MV-4-11 (cell line): ENCODE measurements around the gene GLT6D1.

ENCODE experiments used
- DNase-seq: peaks from one replicate; lab custom pipeline; 2025; lab: John Stamatoyannopoulos, UW

GLT6D1 gene

GRCh38 chr9:135622415-135623020, 16.8 kb downstream of the GLT6D1 start:
- no peak for DNase-seq

DNA sequence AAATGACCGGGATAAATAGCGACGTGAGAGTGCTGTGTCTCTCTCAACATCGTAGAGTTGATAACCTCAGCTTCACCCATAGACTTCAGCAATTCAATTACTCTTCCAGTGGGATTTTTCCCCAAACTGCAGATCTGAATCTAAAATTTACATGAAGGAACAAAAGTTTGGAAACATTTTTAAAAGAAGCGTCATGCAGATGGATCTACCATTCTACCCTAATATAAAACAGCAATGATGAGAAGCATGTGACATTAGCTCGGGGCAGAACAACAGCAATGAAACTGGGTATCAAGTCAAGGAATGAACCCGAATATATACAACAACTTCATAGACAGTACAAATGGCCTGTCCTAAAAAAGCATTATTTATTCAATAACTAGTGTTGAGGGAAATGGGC, 18.8 kb downstream of the GLT6D1 start:
- no peak for DNase-seq

DNA sequence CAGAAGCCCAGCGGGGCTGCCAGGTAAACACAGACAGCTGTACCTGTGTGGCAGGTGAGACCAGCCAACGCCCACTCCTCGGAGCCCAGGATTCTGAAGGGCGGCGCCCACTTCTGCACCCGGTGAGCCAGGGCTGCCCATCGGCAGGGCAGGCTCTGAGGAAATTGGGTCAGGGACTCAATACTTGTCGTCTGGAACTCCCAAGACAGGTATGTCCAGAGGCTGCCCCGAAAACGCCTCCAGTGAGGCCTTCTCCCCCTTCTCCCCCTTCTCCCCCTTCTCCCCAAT, 19.8 kb downstream of the GLT6D1 start:
- DNase-seq = no peak

DNA sequence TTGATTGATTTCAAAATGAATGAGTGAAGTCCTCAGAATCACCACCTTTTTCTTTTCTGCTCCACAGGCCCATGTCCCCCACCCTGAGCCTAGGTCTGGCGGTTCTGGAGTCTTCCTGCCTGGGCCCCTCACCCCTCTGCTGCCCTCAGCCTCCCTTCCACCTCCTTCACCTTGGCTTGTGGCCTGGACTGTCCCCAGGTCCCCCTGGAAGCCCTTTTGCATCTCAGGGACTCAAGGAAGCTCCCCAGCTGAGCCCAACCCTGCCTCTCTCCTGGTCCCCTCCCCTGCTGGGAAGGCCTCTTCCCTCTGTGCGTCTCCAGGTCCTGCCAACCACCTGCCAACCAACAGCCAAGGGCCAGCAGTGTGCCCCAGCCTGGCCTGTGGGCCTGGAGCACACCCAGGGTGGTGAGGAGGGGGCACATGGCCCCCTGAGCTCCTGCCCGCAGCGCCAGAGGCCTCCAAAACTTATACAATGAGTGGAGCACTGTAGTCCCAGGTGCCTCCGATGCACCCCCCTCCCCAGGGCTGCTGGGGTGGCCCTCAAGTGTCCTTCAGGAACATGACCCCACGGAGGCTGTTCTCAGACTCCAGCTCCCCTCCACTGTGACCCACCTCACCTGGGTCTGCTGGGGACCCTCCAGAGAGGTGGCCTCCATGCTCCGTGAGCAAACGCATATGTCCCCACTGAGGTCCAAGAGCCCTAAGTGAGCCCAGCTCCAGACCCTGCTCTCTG, 20.3 kb downstream of the GLT6D1 start:
- no peak for DNase-seq

DNA sequence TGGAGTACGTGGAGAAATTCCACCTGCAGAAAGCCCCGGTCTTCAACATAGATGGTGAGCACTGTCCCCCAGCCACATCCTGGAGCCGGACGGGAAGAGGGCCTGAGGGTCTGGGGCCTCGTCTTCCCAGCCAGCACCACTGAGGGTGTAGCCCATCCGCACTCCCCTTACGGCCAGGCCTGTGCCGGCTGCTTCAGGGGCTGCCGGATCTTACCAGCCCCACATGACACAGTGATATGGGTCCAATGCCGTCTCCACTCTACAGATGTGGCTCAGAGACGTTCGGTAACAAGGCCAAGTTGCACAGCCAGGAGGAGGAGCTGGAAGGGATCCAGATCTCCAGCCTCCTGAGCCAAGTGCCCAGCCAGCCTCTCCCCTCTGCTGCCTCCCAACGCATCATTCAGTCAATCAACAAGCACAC, 21.3 kb downstream of the GLT6D1 start:
- DNase-seq = no peak

GRCh38 chr9:135617538-135617900, 21.8 kb downstream of the GLT6D1 start:
- no peak for DNase-seq

GRCh38 chr9:135616619-135617537, 22.5 kb downstream of the GLT6D1 start:
- DNase-seq = no peak

DNA sequence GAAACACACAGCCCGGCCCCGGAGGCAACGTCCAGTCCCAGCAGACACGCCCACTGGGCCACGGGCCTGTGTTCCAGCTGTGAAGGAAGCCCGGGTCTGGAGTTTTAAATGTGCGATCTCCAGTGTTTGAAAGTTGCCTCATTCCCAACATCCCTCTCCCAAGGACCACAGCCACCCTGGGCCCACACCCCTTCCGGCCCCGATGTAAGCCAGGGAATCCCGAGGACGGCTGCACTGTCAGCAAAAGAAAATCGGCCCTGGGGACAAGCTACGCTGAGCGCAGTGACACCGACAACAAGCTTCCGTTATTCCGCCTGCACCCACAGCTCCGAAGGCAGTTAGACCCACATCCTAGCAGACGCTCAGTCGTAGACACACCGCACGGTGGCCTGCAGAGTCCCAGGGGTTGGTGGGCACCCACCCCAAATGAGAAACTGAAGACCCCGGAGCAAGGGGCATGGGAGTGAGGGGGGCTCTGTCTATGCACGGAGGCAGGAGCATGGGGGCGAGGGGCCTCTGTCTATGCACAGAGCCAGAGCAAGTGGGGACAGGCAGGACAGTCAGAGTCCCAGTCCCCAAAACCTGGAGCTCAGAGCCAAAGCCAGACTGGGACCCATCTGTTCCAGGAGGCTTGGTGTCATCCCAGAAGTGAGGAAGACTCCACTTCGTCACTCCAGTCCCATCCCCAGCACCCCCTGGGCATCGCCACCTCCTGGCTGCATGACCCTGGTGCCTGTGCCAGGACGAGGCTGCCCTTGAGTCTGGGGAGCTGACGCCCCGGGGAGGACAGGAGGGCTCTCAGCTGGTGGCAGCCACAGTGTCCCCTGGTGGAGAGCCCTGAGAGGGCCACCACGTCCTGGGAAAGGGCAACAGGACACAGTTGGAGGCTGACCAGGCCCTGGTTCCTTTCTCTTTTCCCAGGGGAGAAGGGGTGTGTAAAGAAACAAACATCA, 23.4 kb downstream of the GLT6D1 start:
- DNase-seq = no peak

DNA sequence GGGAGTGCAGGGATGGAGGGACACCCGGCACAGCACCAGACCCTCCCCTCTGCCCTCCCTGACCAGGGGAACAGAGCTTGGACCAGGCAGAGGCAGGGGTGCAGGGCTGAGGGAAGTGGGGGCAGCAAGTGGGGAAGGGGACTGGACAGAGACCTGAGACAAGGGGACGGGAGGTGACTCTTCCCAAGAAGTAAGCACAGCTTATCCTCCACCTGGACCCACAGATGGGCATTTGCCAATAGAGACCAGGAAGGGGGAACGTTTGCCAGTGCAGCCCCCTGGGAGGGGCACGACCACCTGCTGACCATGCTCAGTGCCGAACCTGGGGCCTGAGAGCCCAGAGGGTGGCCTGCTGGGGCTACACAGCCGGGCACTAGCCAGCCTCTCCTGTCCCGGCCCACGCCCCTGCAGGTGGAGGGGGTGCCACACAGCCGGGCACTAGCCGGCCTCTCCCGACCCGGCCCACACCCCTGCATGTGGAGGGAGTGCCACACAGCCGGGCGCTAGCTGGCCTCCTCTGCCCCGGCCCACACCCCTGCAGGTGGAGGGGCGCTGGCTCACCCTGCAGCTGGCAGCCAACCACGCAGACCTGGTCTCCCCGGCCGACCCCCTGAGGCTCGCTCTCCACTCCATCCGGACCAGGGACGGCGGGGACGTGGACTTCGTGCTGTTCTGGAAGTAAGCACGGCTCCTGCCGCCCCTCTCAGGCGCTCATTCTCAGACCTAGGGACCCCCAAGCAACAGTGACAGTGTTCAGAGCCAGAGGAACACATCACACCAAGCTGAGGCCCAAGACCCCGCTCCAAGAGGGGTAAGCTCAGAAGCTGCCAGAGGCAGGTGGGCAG, 24.3 kb downstream of the GLT6D1 start:
- no peak for DNase-seq

DNA sequence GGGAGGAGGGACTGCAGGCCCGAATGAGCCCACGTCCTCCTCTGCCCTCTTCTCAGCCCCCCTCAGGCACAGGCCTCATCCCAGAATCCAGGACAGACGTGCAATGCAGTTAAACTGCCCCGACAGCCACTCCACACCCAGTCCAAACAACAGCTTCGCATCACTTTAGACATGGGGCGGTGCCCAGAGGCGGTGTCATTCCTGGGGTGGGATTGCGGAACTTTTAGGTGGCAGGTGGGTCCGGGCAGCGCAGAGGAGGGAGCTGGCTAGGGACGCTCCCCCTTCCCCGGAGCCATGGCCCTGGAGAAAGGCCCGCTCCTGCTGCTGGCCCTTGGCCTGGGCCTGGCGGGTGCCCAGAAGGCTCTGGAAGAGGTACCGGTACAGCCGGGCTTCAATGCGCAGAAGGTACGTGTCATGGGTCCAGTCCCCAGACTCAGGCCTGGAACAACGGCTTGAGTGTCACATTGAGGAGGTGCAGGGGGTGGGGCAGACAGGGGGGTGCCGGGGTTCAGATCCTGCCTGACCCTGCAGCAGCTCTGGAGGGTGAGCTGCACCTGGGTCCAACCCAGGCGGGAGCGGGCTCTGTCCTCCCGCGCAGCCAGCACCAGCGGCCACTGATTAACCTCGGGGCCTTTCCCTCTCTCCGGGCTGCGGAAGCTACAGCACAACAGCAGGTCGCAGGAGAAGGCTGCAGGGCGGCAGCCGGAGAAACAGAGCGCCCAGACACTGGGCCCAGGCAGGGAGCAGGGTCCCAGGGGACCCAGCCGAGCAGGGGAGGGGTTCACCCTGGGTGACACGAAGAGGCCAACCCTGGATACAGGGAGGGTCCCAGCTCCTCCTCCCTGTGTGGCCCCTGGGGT, 25.2 kb downstream of the GLT6D1 start:
- no peak for DNase-seq

DNA sequence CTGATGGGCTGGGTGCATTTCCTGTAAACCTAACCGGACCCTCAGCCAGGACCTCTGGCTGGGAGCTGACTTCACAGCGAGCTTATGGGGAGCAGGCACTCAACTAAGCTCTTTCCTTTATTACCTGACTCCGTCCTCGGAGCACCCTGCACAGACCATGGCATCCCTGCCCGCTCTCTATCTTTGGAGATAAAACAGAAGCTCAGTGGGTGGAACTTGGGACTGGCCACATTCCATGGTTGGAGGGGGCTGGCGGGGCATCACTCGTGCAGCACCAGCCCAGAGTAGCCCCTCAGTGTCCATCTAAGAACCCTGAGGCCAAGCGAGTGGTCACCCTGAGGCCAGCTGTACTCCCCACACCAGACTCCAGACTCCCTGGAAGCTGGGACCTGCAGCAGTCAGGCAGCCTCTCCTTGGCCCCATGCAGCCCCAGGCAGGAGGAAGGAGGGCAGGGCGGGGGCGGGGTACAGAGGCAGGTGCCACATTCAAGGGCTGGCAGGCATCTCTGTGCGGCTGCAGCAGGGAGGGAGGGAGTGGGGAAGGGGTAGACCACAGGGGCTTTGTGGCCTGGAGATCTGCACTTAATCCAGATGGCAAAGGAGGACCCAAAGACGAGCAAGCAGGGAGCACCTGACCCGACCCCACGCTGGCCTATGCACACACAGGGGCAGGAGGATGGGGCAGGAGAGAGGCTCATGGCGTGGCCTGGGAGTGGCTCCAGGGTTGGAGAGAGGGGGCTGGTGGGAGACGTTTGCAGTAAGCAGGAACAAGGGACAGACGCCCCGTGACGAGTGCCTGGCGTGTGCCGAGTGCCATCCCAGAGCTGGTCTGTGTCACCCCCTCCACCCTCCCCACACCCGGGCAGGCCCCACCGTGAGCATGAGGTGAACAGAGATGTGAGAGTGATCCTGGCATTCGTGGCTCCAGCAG, 26.1 kb downstream of the GLT6D1 start:
- DNase-seq = no peak

GRCh38 chr9:135612437-135612836, 26.9 kb downstream of the GLT6D1 start:
- no peak for DNase-seq

- no peak for DNase-seq
Observed at GRCh38 chr9:135611875-135612209, 27.5 kb downstream of the GLT6D1 start.

GRCh38 chr9:135611142-135611874, 28.0 kb downstream of the GLT6D1 start:
- DNase-seq = no peak

DNA sequence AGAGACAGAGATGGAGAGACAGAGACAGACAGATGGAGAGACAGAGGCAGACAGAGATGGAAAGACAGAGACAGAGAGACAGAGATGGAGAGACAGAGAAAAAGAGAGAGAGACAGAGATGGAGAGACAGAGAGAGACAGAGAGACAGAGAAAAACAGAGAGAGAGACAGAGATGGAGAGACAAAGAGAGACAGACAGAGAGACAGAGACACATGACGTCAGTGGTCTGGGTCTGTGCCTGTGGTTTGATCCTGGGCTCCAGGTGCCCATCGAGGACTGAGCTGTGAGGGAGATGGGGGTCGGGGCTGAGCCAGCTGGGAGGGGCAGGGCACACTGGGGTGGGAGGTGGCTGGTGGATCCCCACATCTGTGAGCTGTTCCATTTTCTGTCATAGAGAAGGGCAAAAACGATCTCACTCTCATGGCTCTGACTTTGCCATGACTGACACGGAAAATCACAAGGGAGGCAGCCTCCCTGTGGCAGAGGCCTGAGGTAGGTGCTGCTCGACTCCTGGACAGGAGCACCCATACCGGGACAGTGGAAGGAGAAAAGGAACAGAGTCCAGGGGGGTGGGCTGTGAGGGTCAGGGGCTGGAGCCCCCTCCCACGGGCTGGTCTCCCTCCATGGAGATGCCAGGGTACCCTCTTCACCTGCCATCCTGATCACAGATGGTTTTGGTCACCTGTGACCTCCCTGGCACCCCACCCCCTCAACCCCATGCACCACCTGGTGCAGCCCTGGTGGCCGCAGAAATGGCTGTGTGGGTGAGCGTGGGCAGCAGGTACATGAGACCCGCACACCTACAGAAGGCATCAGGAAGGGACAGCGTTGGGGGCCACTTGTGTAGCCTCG, 28.8 kb downstream of the GLT6D1 start:
- DNase-seq = no peak

DNA sequence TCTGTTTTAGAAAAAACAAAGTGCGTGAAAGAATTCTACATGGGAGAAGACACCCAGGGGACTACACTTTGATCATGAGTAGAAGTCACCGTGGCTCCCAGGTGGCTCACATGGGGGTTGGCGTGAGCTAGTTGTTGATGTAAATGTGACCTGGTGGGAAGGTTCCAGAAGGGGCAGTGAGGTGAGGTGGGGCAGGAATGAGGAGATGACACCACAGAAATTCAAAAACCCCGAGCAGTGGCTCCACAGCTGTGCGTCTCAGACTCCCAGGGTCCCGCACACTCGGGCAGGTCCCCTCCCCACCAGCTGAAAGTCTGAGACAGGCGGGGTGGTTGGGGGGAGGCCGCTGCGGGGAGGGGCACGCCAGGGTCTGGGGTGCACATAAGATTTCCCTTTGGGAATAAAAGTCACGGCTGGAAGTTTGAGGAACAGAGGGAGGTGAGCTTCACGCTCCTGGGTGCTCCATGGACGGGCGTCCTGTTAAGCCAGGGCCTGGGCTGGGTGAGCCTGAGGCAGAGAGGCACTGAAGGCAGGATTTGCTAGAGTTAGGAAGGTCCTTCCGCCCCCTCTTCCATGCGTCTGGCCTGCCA, 29.9 kb downstream of the GLT6D1 start:
- DNase-seq = no peak

GRCh38 chr9:135608999-135609317, 30.4 kb downstream of the GLT6D1 start:
- DNase-seq = no peak
